ENCODE measurements around the gene PARP11.

PARP11 gene

GRCh38 chr12:3770891-3771290 is 102.3 kb downstream of the PARP11 start:
- ATAC-seq (ENCODE audit: insufficient read depth, low read depth): no peak
- Histone ChIP-seq H2AFZ (ENCODE audit: low read depth, low read length) (no peak overlapping the region), H3K4me3 (ENCODE audit: low read depth in 1 of 2, low read length in 2 of 2) (no peak overlapping the region), H3K9ac (ENCODE audit: low read depth, low read length) (no peak overlapping the region), H3K4me1 (ENCODE audit: insufficient read depth, low read length) (peaks cover 12% of the 10 kb centered on the region), H4K20me1 (ENCODE audit: insufficient read depth, low read length) (no peaks in the 10 kb centered on the region), H3K27me3 (ENCODE audit: insufficient read depth, low read length, poor library complexity) (no peaks in the 10 kb centered on the region), H3K4me2 (ENCODE audit: insufficient read depth, low read length) (no peak overlapping the region), H3K79me2 (ENCODE audit: insufficient read depth, low read length) (no peaks in the 10 kb centered on the region), H3K36me3 (ENCODE audit: insufficient read depth, low read length) (no peaks in the 10 kb centered on the region), H3K9me3 (ENCODE audit: insufficient read depth, low read length, severe bottlenecking) (no peaks in the 10 kb centered on the region), H3K27ac (ENCODE audit: low read length) (no peak overlapping the region)
- no peak for DNase-seq
- TF ChIP-seq EZH2 (IDR thresholded peaks at IDR 0.05; ENCODE audit: borderline replicate concordance, low read depth, low read length, severe bottlenecking): no peak
- no peak for TF ChIP-seq CTCF (IDR thresholded peaks at IDR 0.05; ENCODE audit: borderline replicate concordance, extremely low read depth, low read length, poor library complexity, severe bottlenecking)

GRCh38 chr12:3768911-3769447 is 104.2 kb downstream of the PARP11 start:
- ATAC-seq (ENCODE audit: insufficient read depth, low read depth) (no peak), DNase-seq (no peak)
- no peaks in the 10 kb centered on the region for H3K79me2 ChIP-seq (ENCODE audit: insufficient read depth, low read length)
- H3K4me2 ChIP-seq (ENCODE audit: insufficient read depth, low read length): no peak overlapping the region
- no peaks in the 10 kb centered on the region for H4K20me1 ChIP-seq (ENCODE audit: insufficient read depth, low read length)
- H3K4me3 ChIP-seq (ENCODE audit: low read depth in 1 of 2, low read length in 2 of 2): no peak overlapping the region
- no peaks in the 10 kb centered on the region for H3K36me3 ChIP-seq (ENCODE audit: insufficient read depth, low read length)
- H3K27ac ChIP-seq (ENCODE audit: low read length): no peak overlapping the region
- peaks cover 12% of the 10 kb centered on the region for H3K4me1 ChIP-seq (ENCODE audit: insufficient read depth, low read length)
- TF ChIP-seq CTCF (IDR thresholded peaks at IDR 0.05; ENCODE audit: borderline replicate concordance, extremely low read depth, low read length, poor library complexity, severe bottlenecking) (no peak), EZH2 (IDR thresholded peaks at IDR 0.05; ENCODE audit: borderline replicate concordance, low read depth, low read length, severe bottlenecking) (no peak)
- H2AFZ ChIP-seq (ENCODE audit: low read depth, low read length): no peak overlapping the region
- no peak overlapping the region for H3K9ac ChIP-seq (ENCODE audit: low read depth, low read length)
- H3K9me3 ChIP-seq (ENCODE audit: insufficient read depth, low read length, severe bottlenecking): no peaks in the 10 kb centered on the region
- no peaks in the 10 kb centered on the region for H3K27me3 ChIP-seq (ENCODE audit: insufficient read depth, low read length, poor library complexity)

- Histone ChIP-seq H3K4me2 (ENCODE audit: insufficient read depth, low read length) (no peak overlapping the region), H4K20me1 (ENCODE audit: insufficient read depth, low read length) (no peaks in the 10 kb centered on the region), H3K9ac (ENCODE audit: low read depth, low read length) (no peak overlapping the region), H2AFZ (ENCODE audit: low read depth, low read length) (no peak overlapping the region), H3K27ac (ENCODE audit: low read length) (no peak overlapping the region), H3K4me1 (ENCODE audit: insufficient read depth, low read length) (no peaks in the 10 kb centered on the region), H3K9me3 (ENCODE audit: insufficient read depth, low read length, severe bottlenecking) (no peaks in the 10 kb centered on the region), H3K4me3 (ENCODE audit: low read depth in 1 of 2, low read length in 2 of 2) (no peak overlapping the region), H3K79me2 (ENCODE audit: insufficient read depth, low read length) (no peaks in the 10 kb centered on the region), H3K27me3 (ENCODE audit: insufficient read depth, low read length, poor library complexity) (no peaks in the 10 kb centered on the region), H3K36me3 (ENCODE audit: insufficient read depth, low read length) (no peaks in the 10 kb centered on the region)
- ATAC-seq (ENCODE audit: insufficient read depth, low read depth): no peak
- DNase-seq: no peak
- TF ChIP-seq CTCF (IDR thresholded peaks at IDR 0.05; ENCODE audit: borderline replicate concordance, extremely low read depth, low read length, poor library complexity, severe bottlenecking): no peak
- TF ChIP-seq EZH2 (IDR thresholded peaks at IDR 0.05; ENCODE audit: borderline replicate concordance, low read depth, low read length, severe bottlenecking): no peak
Measured at GRCh38 chr12:3761116-3761735, 112.0 kb downstream of the PARP11 start.

All from DND-41 (cell line).